Loucy (cell line): ENCODE data around the gene DAPK1.

Source experiments
- H2AFZ ChIP-seq: fragments of 200-600 bp; sonication (generic); 2 replicates; pipeline ENCODE4 v1.6.0; 2016; ENCODE audit warnings: antibody characterized with exemption, mild to moderate bottlenecking, low read length, moderate library complexity
- H3F3A ChIP-seq: fragments of 200-600 bp; 2 replicates; pipeline ENCODE4 v1.6.0; 2016; ENCODE audit warnings: antibody characterized with exemption, low read depth, mild to moderate bottlenecking
- H3K27me3 ChIP-seq: fragments of 200-600 bp; sonication (generic); 2 replicates; pipeline ENCODE4 v1.6.1; 2014; ENCODE audit warnings: low read length, mild to moderate bottlenecking; ENCODE audit not compliant: insufficient read depth, poor library complexity, severe bottlenecking
- H3K36me3 ChIP-seq: fragments of 200-600 bp; sonication (generic); 2 replicates; pipeline ENCODE4 v1.6.1; 2016; ENCODE audit warnings: low read length; ENCODE audit not compliant: insufficient read depth
- H3K4me1 ChIP-seq: fragments of 200-600 bp; sonication (generic); 2 replicates; pipeline ENCODE4 v1.5.1; 2014; ENCODE audit warnings: low read length, mild to moderate bottlenecking; ENCODE audit not compliant: insufficient read depth, poor library complexity, severe bottlenecking
- H3K4me2 ChIP-seq: fragments of 200-600 bp; sonication (generic); 2 replicates; pipeline ENCODE4 v1.6.0; 2014; ENCODE audit warnings: antibody characterized with exemption, low read length, low read depth, mild to moderate bottlenecking; ENCODE audit not compliant: poor library complexity, severe bottlenecking
- H3K4me3 ChIP-seq: fragments of 200-600 bp; sonication (generic); 2 replicates; pipeline ENCODE4 v1.5.1; 2014; ENCODE audit warnings: low read length, mild to moderate bottlenecking, mixed read lengths; ENCODE audit not compliant: poor library complexity, severe bottlenecking
- H3K79me2 ChIP-seq: fragments of 200-600 bp; sonication (generic); 2 replicates; pipeline ENCODE4 v1.6.1; 2014; ENCODE audit warnings: low read length; ENCODE audit not compliant: insufficient read depth
- H3K9ac ChIP-seq: fragments of 200-600 bp; sonication (generic); 2 replicates; pipeline ENCODE4 v1.6.0; 2014; ENCODE audit warnings: mild to moderate bottlenecking, low read depth, low read length, moderate library complexity; ENCODE audit not compliant: poor library complexity, severe bottlenecking
- H3K9me2 ChIP-seq: fragments of 200-600 bp; sonication (generic); replicated peaks from 2 replicates; pipeline ENCODE4 v1.6.1; 2016; ENCODE audit warnings: low read depth, low read length, mixed read lengths
- H3K9me3 ChIP-seq: fragments of 200-600 bp; sonication (generic); 2 replicates; pipeline ENCODE4 v1.6.1; 2014; ENCODE audit warnings: mild to moderate bottlenecking, antibody characterized with exemption, low read length, low read depth; ENCODE audit not compliant: insufficient read depth
- H4K20me1 ChIP-seq: fragments of 200-600 bp; sonication (generic); 2 replicates; pipeline ENCODE4 v1.6.0; 2014; ENCODE audit warnings: antibody characterized with exemption, low read length, mild to moderate bottlenecking; ENCODE audit not compliant: insufficient read depth, poor library complexity, severe bottlenecking
- EZH2phosphoT487 ChIP-seq: fragments of 200-600 bp; IDR thresholded peaks from 2 replicates; pipeline ENCODE4 v1.6.1; 2018; ENCODE audit warnings: antibody characterized with exemption, mild to moderate bottlenecking, moderate library complexity, borderline replicate concordance
- TF ChIP-seq, protein P1 (sequence below): fragments of 200-600 bp; sonication (generic); conservative IDR thresholded peaks from 2 replicates; pipeline ENCODE4 v1.5.1; 2014; ENCODE audit warnings: mild to moderate bottlenecking, antibody characterized with exemption, low read length

The DAPK1 gene

DNA sequence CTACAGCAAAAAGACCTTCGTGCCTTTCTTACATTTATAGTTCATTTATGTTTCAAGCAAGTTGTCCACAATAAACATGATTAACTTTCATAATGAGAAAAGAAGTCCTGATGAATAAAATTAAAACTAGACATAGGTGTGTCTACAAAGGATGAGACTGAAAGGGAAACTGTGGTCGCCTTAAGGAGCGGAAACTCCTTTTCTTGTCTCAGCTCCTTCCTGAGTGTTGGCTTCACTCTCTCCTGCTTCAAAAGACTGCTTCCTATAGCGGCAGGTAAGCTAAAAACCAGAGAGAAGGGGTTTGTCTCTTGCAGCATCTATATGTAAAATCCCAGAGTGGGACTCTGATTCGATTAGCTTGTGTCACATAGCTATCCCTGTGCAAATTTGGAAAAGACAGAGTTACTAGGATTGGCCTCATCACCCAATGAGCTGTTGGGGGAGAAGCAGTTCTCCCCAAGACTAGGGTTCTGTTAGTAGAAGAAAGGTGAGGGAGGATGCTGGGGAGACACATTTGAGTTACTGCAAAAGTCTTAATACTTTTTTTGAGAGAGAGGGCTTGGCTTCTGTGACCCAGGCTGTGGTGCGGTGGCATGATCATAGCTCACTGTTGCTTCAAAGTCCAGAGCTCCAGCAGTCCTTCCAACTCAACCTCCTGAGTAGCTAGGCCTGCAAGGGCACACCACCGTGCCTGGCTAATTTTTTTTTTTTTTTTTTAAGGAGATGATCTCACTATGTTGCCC lies 211.5 kb downstream of the DAPK1 start:
- Histone ChIP-seq H3K9me3 (no peaks in the 10 kb centered on the region), H3K27me3 (no peaks in the 10 kb centered on the region), H2AFZ (no peak overlapping the region), H3K4me1 (no peaks in the 10 kb centered on the region), H3K36me3 (no peaks in the 10 kb centered on the region; the same call in 1 of the 2 replicates), H3K4me2 (no peak overlapping the region), H3F3A (no peaks in the 10 kb centered on the region), H3K79me2 (no peaks in the 10 kb centered on the region), H3K4me3 (no peak overlapping the region), H3K9ac (no peak overlapping the region), H3K9me2 (no peaks in the 10 kb centered on the region), H4K20me1 (no peaks in the 10 kb centered on the region)
- TF ChIP-seq, protein P1, sequence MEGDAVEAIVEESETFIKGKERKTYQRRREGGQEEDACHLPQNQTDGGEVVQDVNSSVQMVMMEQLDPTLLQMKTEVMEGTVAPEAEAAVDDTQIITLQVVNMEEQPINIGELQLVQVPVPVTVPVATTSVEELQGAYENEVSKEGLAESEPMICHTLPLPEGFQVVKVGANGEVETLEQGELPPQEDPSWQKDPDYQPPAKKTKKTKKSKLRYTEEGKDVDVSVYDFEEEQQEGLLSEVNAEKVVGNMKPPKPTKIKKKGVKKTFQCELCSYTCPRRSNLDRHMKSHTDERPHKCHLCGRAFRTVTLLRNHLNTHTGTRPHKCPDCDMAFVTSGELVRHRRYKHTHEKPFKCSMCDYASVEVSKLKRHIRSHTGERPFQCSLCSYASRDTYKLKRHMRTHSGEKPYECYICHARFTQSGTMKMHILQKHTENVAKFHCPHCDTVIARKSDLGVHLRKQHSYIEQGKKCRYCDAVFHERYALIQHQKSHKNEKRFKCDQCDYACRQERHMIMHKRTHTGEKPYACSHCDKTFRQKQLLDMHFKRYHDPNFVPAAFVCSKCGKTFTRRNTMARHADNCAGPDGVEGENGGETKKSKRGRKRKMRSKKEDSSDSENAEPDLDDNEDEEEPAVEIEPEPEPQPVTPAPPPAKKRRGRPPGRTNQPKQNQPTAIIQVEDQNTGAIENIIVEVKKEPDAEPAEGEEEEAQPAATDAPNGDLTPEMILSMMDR: no peak
- TF ChIP-seq EZH2phosphoT487: no peak

DNA sequence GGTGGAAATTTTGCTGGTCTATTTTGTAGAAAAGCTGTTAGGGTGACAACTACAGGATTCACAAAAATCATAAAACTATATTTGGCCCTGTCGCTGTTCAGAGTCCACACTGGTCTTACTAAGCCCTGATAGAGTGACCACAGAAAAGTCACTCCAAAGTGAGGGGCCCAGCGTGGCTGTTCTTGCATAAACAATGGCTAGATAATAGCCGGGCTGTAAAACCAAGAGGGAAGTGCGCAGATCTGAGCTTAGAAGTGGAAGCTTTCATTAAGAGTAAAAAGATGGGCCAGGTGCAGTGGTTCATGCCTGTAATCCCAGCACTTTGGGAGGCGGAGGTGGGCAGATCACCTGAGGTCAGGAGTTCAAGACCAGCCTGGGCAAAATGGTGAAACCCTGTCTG lies 212.8 kb downstream of the DAPK1 start:
- TF ChIP-seq, protein P1: no peak
- TF ChIP-seq EZH2phosphoT487: no peak
- Histone ChIP-seq H3K4me3 (no peak overlapping the region), H4K20me1 (no peaks in the 10 kb centered on the region), H3K9ac (no peak overlapping the region), H3K9me2 (no peaks in the 10 kb centered on the region), H3K79me2 (no peaks in the 10 kb centered on the region), H3K4me2 (no peak overlapping the region), H3K27me3 (no peaks in the 10 kb centered on the region), H2AFZ (no peak overlapping the region), H3K9me3 (no peaks in the 10 kb centered on the region), H3F3A (no peaks in the 10 kb centered on the region), H3K4me1 (no peaks in the 10 kb centered on the region), H3K36me3 (no peaks in the 10 kb centered on the region; the same call in 1 of the 2 replicates)

DNA sequence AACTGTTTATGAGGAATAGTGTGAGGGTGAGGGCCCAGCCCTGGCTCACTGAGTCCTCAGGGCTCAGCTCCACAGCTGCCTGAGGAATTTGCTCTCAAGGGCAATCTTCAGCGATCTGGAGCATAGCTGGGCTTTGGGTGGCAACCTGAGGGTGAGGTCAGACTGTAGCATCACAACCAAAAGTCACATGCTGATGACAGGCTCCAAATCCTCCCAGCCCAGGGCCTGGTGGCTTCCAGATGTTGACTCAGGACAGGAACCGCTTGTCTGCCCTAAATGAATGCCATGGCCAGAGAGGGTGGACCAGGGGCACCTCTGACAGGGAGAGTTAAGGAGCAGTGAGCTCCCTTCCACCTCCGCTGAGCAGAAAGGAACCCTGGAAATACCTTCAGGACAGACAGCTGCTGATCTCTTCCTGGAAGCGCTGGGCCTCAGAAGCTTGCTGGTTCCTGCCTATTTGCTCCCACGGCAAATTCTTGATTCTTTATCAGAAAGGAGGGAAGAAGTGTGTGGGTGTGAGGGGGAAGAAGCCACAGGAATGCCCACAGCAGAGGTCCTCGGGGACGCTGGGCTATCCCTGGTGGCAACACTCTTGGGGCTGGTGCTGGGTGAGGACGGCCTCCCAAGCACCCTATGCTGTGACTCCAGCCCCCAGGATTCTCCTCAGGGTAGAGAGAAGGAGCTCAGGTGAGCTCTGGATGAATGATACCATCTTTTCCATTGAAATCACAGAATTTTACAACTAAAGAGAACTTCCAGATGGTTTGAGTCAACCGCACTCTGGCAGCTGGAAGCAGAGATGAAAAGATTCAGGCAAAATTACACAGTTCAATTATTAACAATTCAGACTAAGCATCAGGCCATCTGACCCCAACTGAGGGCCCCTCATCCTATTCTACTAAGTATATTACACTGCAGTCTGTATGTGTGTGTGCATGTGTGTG lies 214.5 kb downstream of the DAPK1 start:
- Histone ChIP-seq H3K79me2 (no peaks in the 10 kb centered on the region), H3K4me1 (no peaks in the 10 kb centered on the region), H4K20me1 (no peaks in the 10 kb centered on the region), H3K9me2 (no peaks in the 10 kb centered on the region), H2AFZ (no peak overlapping the region), H3K4me3 (no peak overlapping the region), H3K36me3 (no peaks in the 10 kb centered on the region; the same call in 1 of the 2 replicates), H3F3A (no peaks in the 10 kb centered on the region), H3K9ac (no peak overlapping the region), H3K27me3 (no peaks in the 10 kb centered on the region), H3K9me3 (no peaks in the 10 kb centered on the region), H3K4me2 (no peak overlapping the region)
- TF ChIP-seq, protein P1: no peak
- TF ChIP-seq EZH2phosphoT487: no peak
